Measurements from ENCODE around the gene MCF2L2. TPM values are rescaled to one million over a fixed set of nuclear protein-coding genes. Genes with fewer than 3 reads are reported as not detected.

MCF2L2 gene
- total RNA-seq, 1 experiment from 2014 or later, result 1.7 TPM

DNA sequence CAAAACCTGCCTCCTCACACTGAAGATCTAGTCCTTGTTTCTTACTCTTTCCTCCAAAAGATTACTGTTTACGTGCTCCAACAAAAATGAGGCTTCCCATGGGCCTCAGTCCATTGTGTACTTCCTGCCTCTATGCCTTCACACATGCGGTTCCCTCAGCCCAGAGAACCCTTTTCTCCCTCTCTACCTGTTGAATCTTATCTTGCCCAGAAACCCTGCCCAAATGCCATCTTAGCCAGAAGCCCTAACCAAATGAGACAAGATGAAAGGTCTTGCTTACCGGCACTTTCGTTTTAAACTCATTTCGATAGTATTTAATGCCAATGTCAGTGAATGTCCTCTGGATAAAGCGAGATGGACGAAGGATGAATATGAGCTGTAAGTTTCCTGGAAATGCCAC, 89.9 kb downstream of the MCF2L2 start:
- H3K9me3 ChIP-seq (ENCODE audit: insufficient read depth, low read depth), result no peaks in the 10 kb centered on the region
- no peaks in the 10 kb centered on the region for H3K4me1 ChIP-seq (replicated peaks; ENCODE audit: insufficient read depth)
- no peak overlapping the region for H3K4me2 ChIP-seq
- no peaks in the 10 kb centered on the region for H3K9me2 ChIP-seq (ENCODE audit: insufficient read depth)
- no peak for DNase-seq
- H4K20me1 ChIP-seq (ENCODE audit: insufficient read depth), result no peaks in the 10 kb centered on the region
- no peak overlapping the region for H3K4me3 ChIP-seq
- POLR2A ChIA-PET (ENCODE audit: unreplicated experiment), result no interaction called here
- 0 out of 2 replicates have a peak, but pooled peaks cover 4% of the 10 kb centered on the region for H3F3A ChIP-seq (ENCODE audit: insufficient read depth, low read depth)
- intact Hi-C loops (cut with micrococcal nuclease; ENCODE audit: unreplicated experiment), result no loop called here
- no peak for TF ChIP-seq EZH2 (IDR thresholded peaks at IDR 0.05; ENCODE audit: low read depth)
- TF ChIP-seq, protein P1, sequence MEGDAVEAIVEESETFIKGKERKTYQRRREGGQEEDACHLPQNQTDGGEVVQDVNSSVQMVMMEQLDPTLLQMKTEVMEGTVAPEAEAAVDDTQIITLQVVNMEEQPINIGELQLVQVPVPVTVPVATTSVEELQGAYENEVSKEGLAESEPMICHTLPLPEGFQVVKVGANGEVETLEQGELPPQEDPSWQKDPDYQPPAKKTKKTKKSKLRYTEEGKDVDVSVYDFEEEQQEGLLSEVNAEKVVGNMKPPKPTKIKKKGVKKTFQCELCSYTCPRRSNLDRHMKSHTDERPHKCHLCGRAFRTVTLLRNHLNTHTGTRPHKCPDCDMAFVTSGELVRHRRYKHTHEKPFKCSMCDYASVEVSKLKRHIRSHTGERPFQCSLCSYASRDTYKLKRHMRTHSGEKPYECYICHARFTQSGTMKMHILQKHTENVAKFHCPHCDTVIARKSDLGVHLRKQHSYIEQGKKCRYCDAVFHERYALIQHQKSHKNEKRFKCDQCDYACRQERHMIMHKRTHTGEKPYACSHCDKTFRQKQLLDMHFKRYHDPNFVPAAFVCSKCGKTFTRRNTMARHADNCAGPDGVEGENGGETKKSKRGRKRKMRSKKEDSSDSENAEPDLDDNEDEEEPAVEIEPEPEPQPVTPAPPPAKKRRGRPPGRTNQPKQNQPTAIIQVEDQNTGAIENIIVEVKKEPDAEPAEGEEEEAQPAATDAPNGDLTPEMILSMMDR (conservative IDR thresholded peaks at IDR 0.05), result no peak
- H3K79me2 ChIP-seq (ENCODE audit: low read depth), result no peaks in the 10 kb centered on the region
- H3K36me3 ChIP-seq (ENCODE audit: low read depth), result no peaks in the 10 kb centered on the region
- no peak overlapping the region for H3K27ac ChIP-seq
- H3K27me3 ChIP-seq (ENCODE audit: insufficient read depth, low read depth), result no peaks in the 10 kb centered on the region
- no TSS peak for BruUV-seq (replicated peaks)
- no peak overlapping the region for H2AFZ ChIP-seq
- CTCF ChIA-PET, result no interaction called here

DNA sequence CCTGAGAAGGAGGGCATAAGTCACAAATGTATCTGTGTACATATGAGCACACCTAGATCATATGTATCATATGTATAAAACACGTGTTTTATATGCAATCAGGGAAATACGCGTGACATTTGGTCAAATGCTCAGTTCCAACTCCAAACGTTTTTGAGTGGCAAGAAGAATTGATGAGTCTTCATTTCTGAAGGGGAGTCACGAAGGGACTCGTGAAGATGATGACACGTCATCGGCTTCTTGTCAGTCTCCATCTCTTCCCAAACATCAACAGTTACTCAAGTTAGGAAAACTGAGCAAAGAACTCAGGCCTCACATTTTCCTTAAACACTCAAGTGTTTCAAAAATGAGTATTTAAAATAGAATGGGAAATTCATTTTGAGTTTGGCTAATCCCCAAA, 95.9 kb downstream of the MCF2L2 start:
- TF ChIP-seq, protein P1 (conservative IDR thresholded peaks at IDR 0.05), result no peak
- Histone ChIP-seq H4K20me1 (ENCODE audit: insufficient read depth) (no peaks in the 10 kb centered on the region), H3K27me3 (ENCODE audit: insufficient read depth, low read depth) (no peaks in the 10 kb centered on the region), H3K9me3 (ENCODE audit: insufficient read depth, low read depth) (no peaks in the 10 kb centered on the region), H3K4me1 (replicated peaks; ENCODE audit: insufficient read depth) (peaks cover 19% of the 10 kb centered on the region), H3F3A (ENCODE audit: insufficient read depth, low read depth) (peaks cover 13% of the 10 kb centered on the region; the same call in 1 of the 2 replicates), H2AFZ (no peak overlapping the region), H3K36me3 (ENCODE audit: low read depth) (no peaks in the 10 kb centered on the region), H3K4me3 (no peak overlapping the region), H3K4me2 (no peak overlapping the region), H3K27ac (no peak overlapping the region), H3K9me2 (ENCODE audit: insufficient read depth) (no peaks in the 10 kb centered on the region), H3K79me2 (ENCODE audit: low read depth) (no peaks in the 10 kb centered on the region)
- DNase-seq, result no peak
- CTCF ChIA-PET, result no interaction called here
- no TSS peak for BruUV-seq (replicated peaks)
- POLR2A ChIA-PET (ENCODE audit: unreplicated experiment), result interaction anchor here (0.5 kb wide), 1 partner anchor 74 kb away, joined by 3 read pairs; no protein-coding TSS in a partner anchor
- intact Hi-C loops (cut with micrococcal nuclease; ENCODE audit: unreplicated experiment), result no loop called here

DNA sequence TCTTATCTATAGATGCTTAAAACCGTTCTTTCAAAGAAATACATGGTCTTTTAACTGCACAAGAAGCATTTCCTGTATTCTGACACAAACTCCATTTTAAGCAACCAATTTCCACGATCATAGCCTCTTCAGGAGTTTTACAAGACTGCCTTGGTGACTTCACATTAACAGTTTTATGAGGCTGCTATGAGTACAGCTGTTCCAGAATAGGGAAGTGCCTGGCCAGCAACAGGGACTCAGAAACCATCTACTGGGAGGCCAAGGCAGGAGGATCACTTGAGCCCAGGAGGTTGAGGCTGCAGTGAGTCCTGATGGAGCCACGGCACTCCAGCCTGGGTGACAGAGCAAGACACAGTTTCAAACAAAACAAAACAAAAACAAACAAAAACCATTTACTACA, 96.9 kb downstream of the MCF2L2 start:
- H3K4me2 ChIP-seq, result no peak overlapping the region
- H3F3A ChIP-seq (ENCODE audit: insufficient read depth, low read depth), result peaks cover 13% of the 10 kb centered on the region; the same call in 1 of the 2 replicates
- H3K36me3 ChIP-seq (ENCODE audit: low read depth), result no peaks in the 10 kb centered on the region
- no TSS peak for BruUV-seq (replicated peaks)
- H3K9me2 ChIP-seq (ENCODE audit: insufficient read depth), result no peaks in the 10 kb centered on the region
- TF ChIP-seq EZH2 (IDR thresholded peaks at IDR 0.05; ENCODE audit: low read depth), result no peak
- TF ChIP-seq, protein P1 (conservative IDR thresholded peaks at IDR 0.05), result no peak
- intact Hi-C loops (cut with micrococcal nuclease; ENCODE audit: unreplicated experiment), result no loop called here
- H4K20me1 ChIP-seq (ENCODE audit: insufficient read depth), result no peaks in the 10 kb centered on the region
- H2AFZ ChIP-seq, result no peak overlapping the region
- POLR2A ChIA-PET (ENCODE audit: unreplicated experiment), result no interaction called here
- DNase-seq, result no peak
- no peaks in the 10 kb centered on the region for H3K27me3 ChIP-seq (ENCODE audit: insufficient read depth, low read depth)
- CTCF ChIA-PET, result no interaction called here
- no peak overlapping the region for H3K4me3 ChIP-seq
- H3K9me3 ChIP-seq (ENCODE audit: insufficient read depth, low read depth), result no peaks in the 10 kb centered on the region
- H3K27ac ChIP-seq, result no peak overlapping the region
- H3K79me2 ChIP-seq (ENCODE audit: low read depth), result no peaks in the 10 kb centered on the region
- peaks cover 21% of the 10 kb centered on the region for H3K4me1 ChIP-seq (replicated peaks; ENCODE audit: insufficient read depth)
